Psoas muscle (tissue), 8 donors: Measurements from ENCODE around the gene SLC39A11. TPM values are rescaled to one million over a fixed set of nuclear protein-coding genes. Genes with fewer than 3 reads are reported as not detected.

ENCODE experiments used
- ATAC-seq, 4 donors: fragments of 200-7000 bp; cut with Tn5 transposase; one replicate each; pipeline ENCODE4 v1.9.1; 2020; ENCODE audit warnings: moderate library complexity in 3 of 4, mild to moderate bottlenecking in 2 of 4
- DNase-seq, 2 donors: peaks; one replicate each; pipeline ENCODE4 v3.0.0-alpha.2; 2020
- H3K27ac ChIP-seq: fragments of 200-600 bp; one replicate; pipeline ENCODE4 v1.8.0; 2022
- H3K27me3 ChIP-seq, 3 donors: fragments of 200-600 bp in 1 of 3; one replicate each; pipeline versions ENCODE4 v1.6.1 to v1.8.0; 2013 to 2022; ENCODE audit warnings: low read length in 2 of 3, mild to moderate bottlenecking in 2 of 3, moderate library complexity in 1 of 3; ENCODE audit not compliant: insufficient read depth in 3 of 3
- H3K36me3 ChIP-seq, 2 donors: fragments of 200-600 bp in 1 of 2; one replicate each; pipeline versions ENCODE4 v1.6.1 to v1.8.0; 2013 to 2022; ENCODE audit warnings: low read depth in 1 of 2, mild to moderate bottlenecking in 1 of 2, moderate library complexity in 1 of 2; ENCODE audit not compliant: insufficient read depth in 1 of 2
- H3K4me1 ChIP-seq: fragments of 200-600 bp; one replicate; pipeline ENCODE4 v1.8.0; 2022
- H3K4me3 ChIP-seq: fragments of 200-600 bp; one replicate; pipeline ENCODE4 v1.8.0; 2022; ENCODE audit warnings: mild to moderate bottlenecking
- H3K9me3 ChIP-seq: fragments of 200-600 bp; one replicate; pipeline ENCODE4 v1.8.0; 2022
- WGBS, 3 donors: extraction: QIAGEN DNeasy Blood & Tissue Kit; methylation state at CpG; one replicate each; pipeline versions ENCODE4 v1.1.6 to v1.1.7; 2013; 5-methylcytosine and 5-hydroxymethylcytosine counted together
- intact Hi-C, 2 donors: fragments of 100-400 bp; cut with DNase I; formaldehyde crosslinking; loops; one replicate each; pipeline versions ENCODE4 v1.11.0 to v1.14.2; 2022
- polyA plus RNA-seq, 3 donors: library from polyadenylated mRNA; stranded (reverse); fragments of 200-250 nt; gene quantifications; one replicate each; pipeline ENCODE4 v1.2.3, GENCODE V29; 2013
- total RNA-seq, 4 donors: library from RNA; stranded (reverse); fragmentation: NEBNext Ultra II Directional in 2 of 4; extraction: Animal tissue kit (Norgen Biotek cat#: 25700) in 2 of 4; gene quantifications; one replicate each; pipeline versions ENCODE4 v1.2.1 to v1.2.4, GENCODE V29; 2021 to 2023
- TF ChIP-seq, protein P1 (sequence below): fragments of 200-600 bp; IDR thresholded peaks from one replicate; pipeline ENCODE4 v1.8.0; 2022; ENCODE audit warnings: antibody characterized with exemption
- donor health status: healthy with polysubstance abuse.
- donor health status: DM: no; HTN: no; CAD: no; lungs with moderate emphysema.
- donor health status: Bipolar disorder and iron deficiency.
- donor health status: healthy.
- donor health status: DM: yes; HTN: yes; CAD: no.
- donor health status: DM: no; HTN: no; CAD: no.
- donor health status: DM: no; HTN: no; CAD: no.
- donor health status: DM: yes; HTN: yes; CAD: no.

Gene SLC39A11
- total and polyA plus RNA-seq, 7 donors, result 1.6 to 9.7 (median 7.9) TPM

DNA sequence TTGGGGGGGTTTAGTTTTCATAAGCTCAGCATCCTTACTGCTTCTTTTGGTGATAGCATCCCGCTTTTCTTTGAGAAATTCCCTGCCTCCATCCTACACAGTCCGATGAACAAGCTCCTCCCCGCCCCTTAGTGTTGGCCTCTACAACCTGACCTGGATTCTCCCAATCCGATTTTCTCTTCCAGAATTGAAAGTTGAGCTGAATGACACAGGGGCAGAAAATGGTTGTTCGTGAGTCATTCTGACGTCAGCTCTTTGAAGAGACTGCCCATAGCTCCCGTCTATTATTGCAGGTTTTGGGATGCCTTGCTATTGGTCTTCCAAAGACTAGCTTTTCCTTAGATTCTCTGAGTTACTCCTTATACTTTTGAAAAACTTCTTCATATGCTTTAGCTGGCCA, 279.7 kb downstream of the SLC39A11 start:
- Histone ChIP-seq H3K36me3 (no peaks in the 10 kb centered on the region), H3K27me3 (no peaks in the 10 kb centered on the region), H3K9me3 (peaks cover 4% of the 10 kb centered on the region), H3K4me3 (no peak overlapping the region), H3K4me1 (no peaks in the 10 kb centered on the region), H3K27ac (no peak overlapping the region)
- DNase-seq (no peak), ATAC-seq (no peak)
- TF ChIP-seq, protein P1, sequence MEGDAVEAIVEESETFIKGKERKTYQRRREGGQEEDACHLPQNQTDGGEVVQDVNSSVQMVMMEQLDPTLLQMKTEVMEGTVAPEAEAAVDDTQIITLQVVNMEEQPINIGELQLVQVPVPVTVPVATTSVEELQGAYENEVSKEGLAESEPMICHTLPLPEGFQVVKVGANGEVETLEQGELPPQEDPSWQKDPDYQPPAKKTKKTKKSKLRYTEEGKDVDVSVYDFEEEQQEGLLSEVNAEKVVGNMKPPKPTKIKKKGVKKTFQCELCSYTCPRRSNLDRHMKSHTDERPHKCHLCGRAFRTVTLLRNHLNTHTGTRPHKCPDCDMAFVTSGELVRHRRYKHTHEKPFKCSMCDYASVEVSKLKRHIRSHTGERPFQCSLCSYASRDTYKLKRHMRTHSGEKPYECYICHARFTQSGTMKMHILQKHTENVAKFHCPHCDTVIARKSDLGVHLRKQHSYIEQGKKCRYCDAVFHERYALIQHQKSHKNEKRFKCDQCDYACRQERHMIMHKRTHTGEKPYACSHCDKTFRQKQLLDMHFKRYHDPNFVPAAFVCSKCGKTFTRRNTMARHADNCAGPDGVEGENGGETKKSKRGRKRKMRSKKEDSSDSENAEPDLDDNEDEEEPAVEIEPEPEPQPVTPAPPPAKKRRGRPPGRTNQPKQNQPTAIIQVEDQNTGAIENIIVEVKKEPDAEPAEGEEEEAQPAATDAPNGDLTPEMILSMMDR, result no peak
- intact Hi-C loops, result no loop called here
- 59 to 74% (median 60%) methylated on average over 7 of the region's 7 CpGs for WGBS, 3 donors

DNA sequence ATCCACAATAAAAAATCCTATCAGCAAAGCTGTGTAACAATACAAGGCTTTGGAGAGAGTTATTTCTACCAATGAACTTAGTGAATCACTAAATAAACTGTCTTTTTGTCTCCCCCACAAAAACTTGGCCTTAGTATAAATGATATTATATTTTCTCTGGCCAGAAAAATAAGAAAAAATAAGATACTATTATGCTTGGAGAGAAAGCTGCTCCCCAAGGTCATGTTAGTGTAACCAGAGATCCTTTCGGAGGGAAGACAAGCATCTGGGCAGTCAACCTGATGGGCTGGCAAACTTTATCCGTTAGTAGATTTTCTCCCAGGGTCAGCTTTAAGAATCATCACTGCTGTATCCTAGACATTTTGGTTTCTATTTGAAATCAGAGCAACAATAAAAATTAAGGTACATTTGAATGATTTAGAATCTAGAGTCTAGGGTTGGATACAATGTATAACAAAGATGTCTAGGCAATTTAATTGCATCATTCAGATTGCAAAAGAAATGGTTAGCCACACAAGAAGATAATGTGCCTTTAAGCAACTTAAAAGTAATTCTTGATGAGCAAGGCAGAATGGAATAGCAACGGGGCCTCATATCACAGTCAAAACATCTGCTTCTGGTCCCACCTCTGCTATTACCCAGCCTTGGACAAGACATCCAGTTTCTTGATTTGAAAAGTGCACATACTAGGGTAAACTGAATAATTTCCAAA, 280.4 kb downstream of the SLC39A11 start:
- no peaks in the 10 kb centered on the region for H3K4me1 ChIP-seq
- TF ChIP-seq, protein P1, result no peak
- WGBS, 3 donors, result 77 to 83% (median 80%) methylated on average over 3 of the region's 3 CpGs
- peaks cover 4% of the 10 kb centered on the region for H3K9me3 ChIP-seq
- H3K4me3 ChIP-seq, result no peak overlapping the region
- intact Hi-C loops, result no loop called here
- ATAC-seq (no peak), DNase-seq (no peak)
- no peak overlapping the region for H3K27ac ChIP-seq
- H3K27me3 ChIP-seq, result no peaks in the 10 kb centered on the region
- no peaks in the 10 kb centered on the region for H3K36me3 ChIP-seq

DNA sequence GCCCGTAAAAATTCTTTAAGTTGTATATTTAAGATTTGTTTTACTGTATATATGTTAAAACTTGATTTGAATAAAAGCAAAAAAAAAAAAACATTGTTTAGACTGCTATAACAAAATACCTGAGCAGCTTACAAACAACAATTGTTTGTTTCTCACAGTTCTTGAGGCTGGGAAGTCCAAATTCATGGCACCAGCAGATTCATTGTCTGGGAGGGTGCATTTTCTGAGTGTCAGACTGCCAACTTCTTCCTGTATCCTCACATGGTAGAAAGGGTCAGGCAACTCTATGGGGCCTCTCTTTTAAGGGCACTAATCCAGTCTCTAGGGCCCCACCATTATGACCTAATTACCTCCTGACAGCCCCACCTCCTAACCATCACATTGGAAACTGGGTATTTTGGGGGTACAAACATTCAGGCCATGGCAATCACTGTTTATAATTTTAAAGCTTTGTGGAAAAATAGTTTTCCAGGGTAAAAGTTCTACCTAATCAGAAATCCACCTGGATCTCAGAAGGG, 281.4 kb downstream of the SLC39A11 start:
- H3K4me3 ChIP-seq, result no peak overlapping the region
- peaks cover 4% of the 10 kb centered on the region for H3K9me3 ChIP-seq
- H3K4me1 ChIP-seq, result no peaks in the 10 kb centered on the region
- no peaks in the 10 kb centered on the region for H3K27me3 ChIP-seq
- 93 to 100% (median 97%) methylated on average over 1 of the region's 1 CpG for WGBS, 3 donors
- ATAC-seq (no peak), DNase-seq (no peak)
- TF ChIP-seq, protein P1, result no peak
- intact Hi-C loops, result no loop called here
- no peaks in the 10 kb centered on the region for H3K36me3 ChIP-seq
- H3K27ac ChIP-seq, result no peak overlapping the region

DNA sequence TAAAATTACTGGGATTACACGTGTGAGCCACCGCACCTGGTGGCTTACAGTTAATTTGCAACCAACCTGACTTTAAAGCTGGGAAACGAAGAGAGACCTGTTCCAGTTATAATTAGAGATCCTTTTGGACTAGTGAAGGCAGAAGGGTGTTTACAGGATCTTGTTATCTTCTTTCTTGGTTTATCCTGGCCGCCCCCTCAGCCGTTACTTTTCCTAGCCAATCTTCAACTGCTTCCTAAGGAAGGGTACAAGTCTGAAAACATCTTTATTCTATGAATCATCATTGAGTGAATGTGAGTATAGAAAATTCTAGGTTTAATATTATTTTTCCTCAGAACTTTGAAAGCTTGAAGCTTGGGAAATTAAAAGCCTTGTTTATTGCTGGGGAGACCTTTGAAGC, 286.5 kb downstream of the SLC39A11 start:
- Histone ChIP-seq H3K9me3 (peaks cover 7% of the 10 kb centered on the region), H3K4me3 (no peak overlapping the region), H3K27ac (no peak overlapping the region), H3K27me3 (no peaks in the 10 kb centered on the region), H3K4me1 (no peaks in the 10 kb centered on the region), H3K36me3 (no peaks in the 10 kb centered on the region)
- WGBS, 3 donors, result 75 to 78% (median 76%) methylated on average over 5 of the region's 5 CpGs
- ATAC-seq, result no peak
- DNase-seq, result no peak
- intact Hi-C loops, result no loop called here
- TF ChIP-seq, protein P1, result no peak
